ENCODE data around the gene FKBP1A. TPM values are rescaled to one million over a fixed set of nuclear protein-coding genes. Genes with fewer than 3 reads are reported as not detected.

FKBP1A gene
- total and polyA plus RNA-seq, 2 of the 4 experiments (the other 2 are of a cell fraction) = 120 to 528 TPM

- H3K9ac ChIP-seq (ENCODE audit: low read depth, low read length) = no peak overlapping the region
- POLR2A ChIA-PET (ENCODE audit: unreplicated experiment) = no interaction called here
- H2BK5ac ChIP-seq (ENCODE audit: low read depth, low read length, poor library complexity, severe bottlenecking) = no peak overlapping the region
- no peak overlapping the region for H3K4ac ChIP-seq (ENCODE audit: low read depth, low read length)
- no peak overlapping the region for H3K23ac ChIP-seq (ENCODE audit: low read depth, low read length)
- H3K18ac ChIP-seq (ENCODE audit: low read depth, low read length) = no peak overlapping the region
- H2AFZ ChIP-seq (replicated peaks; ENCODE audit: low read length, poor library complexity) = no peak overlapping the region
- H4K5ac ChIP-seq (ENCODE audit: low read depth, low read length) = no peak overlapping the region
- no peak overlapping the region for H4K91ac ChIP-seq (ENCODE audit: insufficient read depth, low read depth, low read length)
- no peak overlapping the region for H2AK9ac ChIP-seq (replicated peaks; ENCODE audit: low read depth, low read length, poor library complexity)
- CTCF ChIA-PET = no interaction called here
- peaks cover 4% of the 10 kb centered on the region for H3K4me1 ChIP-seq (ENCODE audit: control insufficient read depth, insufficient read depth, low read length)
- DNase-seq (no peak), ATAC-seq (ENCODE audit: low read depth) (no peak)
- BruUV-seq (replicated peaks) = no TSS peak
- H3K9me1 ChIP-seq (ENCODE audit: insufficient read depth, low read length) = peaks cover 6% of the 10 kb centered on the region; the same call in 1 of the 2 replicates
- no peaks in the 10 kb centered on the region for H3K79me1 ChIP-seq (ENCODE audit: low read depth in 1 of 2, low read length in 2 of 2)
- H2AK5ac ChIP-seq (ENCODE audit: low read depth, low read length) = no peak overlapping the region
- no peak overlapping the region for H3K4me3 ChIP-seq (ENCODE audit: insufficient read depth, low read depth, low read length)
- intact Hi-C loops (cut with micrococcal nuclease) = no loop called here
- H3K56ac ChIP-seq (ENCODE audit: extremely low read depth, insufficient read depth, low read length) = no peak overlapping the region
- H3K27me3 ChIP-seq (ENCODE audit: control insufficient read depth, insufficient read depth, low read length) = no peaks in the 10 kb centered on the region
- H3K4me2 ChIP-seq (ENCODE audit: low read depth, low read length) = no peak overlapping the region
- no peak overlapping the region for H4K8ac ChIP-seq (ENCODE audit: low read depth in 2 of 2, low read length in 2 of 2)
- H3K9me3 ChIP-seq (ENCODE audit: control insufficient read depth, insufficient read depth, low read length) = no peaks in the 10 kb centered on the region
- no peak overlapping the region for H3K14ac ChIP-seq (replicated peaks; ENCODE audit: low read depth, low read length)
- no peak overlapping the region for H2BK15ac ChIP-seq (ENCODE audit: low read depth, low read length)
- in situ Hi-C loops (cut with MboI; ENCODE audit: low sequenced_read_pairs) = no loop called here
- H3K27ac ChIP-seq (ENCODE audit: insufficient read depth, low read length) = no peak overlapping the region
- WGBS, 2 experiments (ENCODE audit: extremely low coverage in 2 of 2, insufficient read length in 1 of 2) = no CpG with 5 or more reads among the region's 1 CpG
- no peaks in the 10 kb centered on the region for H3K36me3 ChIP-seq (ENCODE audit: control insufficient read depth, insufficient read depth, low read length)
- dilution Hi-C loops (cut with HindIII; ENCODE audit: low sequenced_read_pairs, unreplicated experiment) = no loop called here
- no peaks in the 10 kb centered on the region for H4K20me1 ChIP-seq (ENCODE audit: insufficient read depth, low read length)
- TF ChIP-seq MAZ (IDR thresholded peaks at IDR 0.05; ENCODE audit: borderline replicate concordance, low read depth, low read length) (no peak), SMC3 (IDR thresholded peaks at IDR 0.05; ENCODE audit: low read depth, low read length) (no peak), RCOR1 (IDR thresholded peaks at IDR 0.05; ENCODE audit: insufficient replicate concordance, low read length) (no peak), CHD1 (IDR thresholded peaks at IDR 0.05; ENCODE audit: low read depth, low read length) (no peak), RAD21 (IDR thresholded peaks at IDR 0.05; ENCODE audit: low read length) (no peak), NFE2L2 (IDR thresholded peaks at IDR 0.05; ENCODE audit: low read depth, low read length) (no peak), POLR2A (IDR thresholded peaks at IDR 0.05; ENCODE audit: low read depth, low read length) (no peak), ELK1 (IDR thresholded peaks at IDR 0.05; ENCODE audit: borderline replicate concordance, low read depth, low read length) (no peak), FOS (IDR thresholded peaks at IDR 0.05; ENCODE audit: low read depth, low read length) (no peak), RFX5 (IDR thresholded peaks at IDR 0.05; ENCODE audit: low read depth, low read length) (no peak), BHLHE40 (IDR thresholded peaks at IDR 0.05; ENCODE audit: low read depth, low read length) (no peak)
- H2BK20ac ChIP-seq (ENCODE audit: low read depth, low read length) = no peak overlapping the region
- H2BK120ac ChIP-seq (ENCODE audit: low read depth, low read length) = no peak overlapping the region
These were observed 31.5 kb upstream of the FKBP1A start for GRCh38 chr20:1424336-1424735.
